GM18508 (cell line): Measurements from ENCODE around the gene PPM1D.

Experiments used
- ATAC-seq: cut with Tn5 transposase; IDR thresholded peaks from one replicate; pipeline ENCODE4 v1.9.1; 2021; ENCODE audit warnings: moderate number of reproducible peaks; ENCODE audit not compliant: insufficient read depth, unreplicated experiment

The PPM1D gene

GRCh38 chr17:60615840-60616239, 15.8 kb downstream of the PPM1D start:
- no peak for ATAC-seq

GRCh38 chr17:60618080-60618479, 18.1 kb downstream of the PPM1D start:
- ATAC-seq, result no peak

- ATAC-seq, result no peak
Observed at GRCh38 chr17:60618854-60619526, 19.0 kb downstream of the PPM1D start.

GRCh38 chr17:60622961-60623360, 23.0 kb downstream of the PPM1D start:
- no peak for ATAC-seq

GRCh38 chr17:60623415-60623814, 23.4 kb downstream of the PPM1D start:
- no peak for ATAC-seq

GRCh38 chr17:60627124-60627523, 27.1 kb downstream of the PPM1D start:
- ATAC-seq, result no peak

- ATAC-seq, result no peak
Observed at GRCh38 chr17:60628252-60628889, 28.4 kb downstream of the PPM1D start.

- ATAC-seq, result no peak
Observed at GRCh38 chr17:60629120-60629519, 29.1 kb downstream of the PPM1D start.

- ATAC-seq, result no peak
Observed at GRCh38 chr17:60630352-60630751, 30.4 kb downstream of the PPM1D start.

GRCh38 chr17:60631119-60631518, 31.1 kb downstream of the PPM1D start:
- ATAC-seq, result no peak

- ATAC-seq, result no peak
Observed at GRCh38 chr17:60637683-60638082, 37.7 kb downstream of the PPM1D start.

GRCh38 chr17:60639019-60639330, 39.0 kb downstream of the PPM1D start:
- no peak for ATAC-seq

- no peak for ATAC-seq
Observed at GRCh38 chr17:60640503-60640902, 40.5 kb downstream of the PPM1D start.

GRCh38 chr17:60641126-60641525, 41.1 kb downstream of the PPM1D start:
- no peak for ATAC-seq

GRCh38 chr17:60641810-60642220, 41.8 kb downstream of the PPM1D start:
- ATAC-seq, result no peak

GRCh38 chr17:60645918-60646523, 46.0 kb downstream of the PPM1D start:
- no peak for ATAC-seq

GRCh38 chr17:60646701-60647100, 46.7 kb downstream of the PPM1D start:
- no peak for ATAC-seq

- no peak for ATAC-seq
Observed at GRCh38 chr17:60647705-60648104, 47.7 kb downstream of the PPM1D start.

- peak; percentile 77 for ATAC-seq
Observed at GRCh38 chr17:60652454-60653247, 52.7 kb downstream of the PPM1D start.

GRCh38 chr17:60653569-60653968, 53.6 kb downstream of the PPM1D start:
- no peak for ATAC-seq

GRCh38 chr17:60656499-60656898, 56.5 kb downstream of the PPM1D start:
- ATAC-seq, result no peak
